Endothelial cell of umbilical vein (primary cell): Measurements from ENCODE around the gene IRAK1BP1.
"Not testable (repeated sequence)": the region's sequence is repeated elsewhere in the genome, so short reads cannot be mapped to it uniquely, and the experiment has no call there.

Source experiments
- CTCF ChIP-seq, 2 donors: IDR thresholded peaks; 1 replicate in 1 of 2; 2 replicates in 1 of 2; pipeline ENCODE4 v1.5.1; 2011; ENCODE audit warnings: low read length in 2 of 2, mild to moderate bottlenecking in 2 of 2, moderate library complexity in 2 of 2, control low read depth in 1 of 2, inconsistent platforms in 1 of 2, low read depth in 1 of 2; ENCODE audit not compliant: insufficient read depth in 1 of 2; ENCODE audit errors: extremely low read depth in 1 of 2
- EZH2 ChIP-seq: IDR thresholded peaks from 2 replicates; pipeline ENCODE4 v1.6.1; 2012; ENCODE audit warnings: borderline replicate concordance, low read depth, mild to moderate bottlenecking, moderate library complexity, low read length, inconsistent platforms; ENCODE audit not compliant: severe bottlenecking
- FOS ChIP-seq: IDR thresholded peaks from 2 replicates; pipeline ENCODE4 v1.6.1; 2011; ENCODE audit warnings: mild to moderate bottlenecking, low read length, moderate library complexity, borderline replicate concordance; ENCODE audit not compliant: insufficient read depth
- POLR2A ChIP-seq: IDR thresholded peaks from 2 replicates; pipeline ENCODE4 v1.6.1; 2012; ENCODE audit warnings: low read depth, mild to moderate bottlenecking, control low read depth, low read length
- TF ChIP-seq, protein P1 (sequence below): IDR thresholded peaks from 2 replicates; pipeline ENCODE4 v1.6.1; 2011; ENCODE audit not compliant: insufficient read depth, insufficient read length

DNA sequence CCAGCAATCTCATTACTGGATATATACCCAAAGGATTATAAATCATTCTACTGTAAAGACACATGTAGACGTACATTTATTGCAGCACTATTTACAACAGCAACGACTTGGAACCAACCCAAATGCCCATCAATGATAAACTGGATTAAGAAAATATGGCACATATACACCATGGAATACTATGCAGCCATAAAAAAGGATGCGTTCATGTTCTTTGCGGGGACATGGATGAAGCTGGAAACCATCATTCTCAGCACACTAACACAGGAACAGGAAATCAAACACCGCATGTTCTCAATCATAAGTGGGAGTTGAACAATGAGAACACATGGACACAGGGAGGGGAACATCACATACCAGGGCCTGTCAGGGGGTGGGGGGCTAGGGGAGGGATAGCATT, 22.6 kb downstream of the IRAK1BP1 start:
- TF ChIP-seq CTCF (IDR thresholded peaks at IDR 0.05; ENCODE audit: extremely low read depth in 1 of 2, insufficient read depth in 1 of 2, low read depth in 1 of 2, low read length in 2 of 2); EZH2; POLR2A; FOS: not testable (repeated sequence)
- TF ChIP-seq, protein P1, sequence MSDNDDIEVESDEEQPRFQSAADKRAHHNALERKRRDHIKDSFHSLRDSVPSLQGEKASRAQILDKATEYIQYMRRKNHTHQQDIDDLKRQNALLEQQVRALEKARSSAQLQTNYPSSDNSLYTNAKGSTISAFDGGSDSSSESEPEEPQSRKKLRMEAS, result not testable (repeated sequence)
